Measurements from ENCODE around the gene ATG10.
A peak's percentile ranks its signal among the peaks of the same experiment; 100 is the strongest.
"Not testable (repeated sequence)": the region's sequence is repeated elsewhere in the genome, so short reads cannot be mapped to it uniquely, and the experiment has no call there.

Gene ATG10

GRCh38 chr5:81950996-81951395 lies 20.8 kb upstream of the ATG10 start:
- no peak for TF ChIP-seq Cebpa-rat (IDR thresholded peaks at IDR 0.05)
- Histone ChIP-seq H3K4me2 (no peak overlapping the region), H3K27ac (no peak overlapping the region), H3K9ac (no peak overlapping the region), H3K27me3 (no peaks in the 10 kb centered on the region), H3K36me3 (no peaks in the 10 kb centered on the region), H4K20me1 (no peaks in the 10 kb centered on the region), H3K4me3 (no peak overlapping the region), H3K4me1 (no peaks in the 10 kb centered on the region), H3K9me3 (no peaks in the 10 kb centered on the region)

- not testable (repeated sequence) for H4K20me1 ChIP-seq, H3K36me3 ChIP-seq, H3K27ac ChIP-seq, H3K4me1 ChIP-seq, H3K4me3 ChIP-seq, H3K9ac ChIP-seq, H3K4me2 ChIP-seq, H3K27me3 ChIP-seq, H3K9me3 ChIP-seq
These were observed 17.0 kb upstream of the ATG10 start for GRCh38 chr5:81954796-81955195.

- H3K4me3 ChIP-seq, H3K4me2 ChIP-seq, H3K27me3 ChIP-seq, H3K4me1 ChIP-seq, H3K27ac ChIP-seq, H3K9me3 ChIP-seq, H4K20me1 ChIP-seq, H3K9ac ChIP-seq, H3K36me3 ChIP-seq: not testable (repeated sequence)
These were observed 13.7 kb upstream of the ATG10 start for GRCh38 chr5:81958129-81958528.

GRCh38 chr5:81961651-81962440 lies 10.0 kb upstream of the ATG10 start:
- no peaks in the 10 kb centered on the region for H3K9me3 ChIP-seq
- H3K9ac ChIP-seq = no peak overlapping the region
- no peak for TF ChIP-seq Cebpa-rat (IDR thresholded peaks at IDR 0.05)
- H3K4me3 ChIP-seq = no peak overlapping the region
- no peaks in the 10 kb centered on the region for H4K20me1 ChIP-seq
- H3K4me2 ChIP-seq = no peak overlapping the region
- no peak overlapping the region for H3K27ac ChIP-seq
- H3K27me3 ChIP-seq = no peaks in the 10 kb centered on the region
- H3K4me1 ChIP-seq = no peaks in the 10 kb centered on the region
- H3K36me3 ChIP-seq = no peaks in the 10 kb centered on the region

GRCh38 chr5:81963544-81963943 lies 8.3 kb upstream of the ATG10 start:
- Histone ChIP-seq H3K4me2 (no peak overlapping the region), H3K9ac (no peak overlapping the region), H3K27me3 (no peaks in the 10 kb centered on the region), H4K20me1 (no peaks in the 10 kb centered on the region), H3K9me3 (no peaks in the 10 kb centered on the region), H3K36me3 (no peaks in the 10 kb centered on the region), H3K27ac (no peak overlapping the region), H3K4me1 (no peaks in the 10 kb centered on the region), H3K4me3 (no peak overlapping the region)
- TF ChIP-seq Cebpa-rat (IDR thresholded peaks at IDR 0.05) = no peak

- Histone ChIP-seq H3K4me1 (peaks cover 5% of the 10 kb centered on the region), H3K27ac (no peak overlapping the region), H3K9me3 (no peaks in the 10 kb centered on the region), H3K27me3 (no peaks in the 10 kb centered on the region), H3K4me3 (no peak overlapping the region), H4K20me1 (no peaks in the 10 kb centered on the region), H3K4me2 (no peak overlapping the region), H3K36me3 (no peaks in the 10 kb centered on the region), H3K9ac (no peak overlapping the region)
- TF ChIP-seq Cebpa-rat (IDR thresholded peaks at IDR 0.05) = no peak
These were observed 6.3 kb upstream of the ATG10 start for GRCh38 chr5:81965524-81965923.

- peaks cover 20% of the 10 kb centered on the region for H3K4me1 ChIP-seq
- H3K36me3 ChIP-seq = no peaks in the 10 kb centered on the region
- H3K4me2 ChIP-seq = no peak overlapping the region
- no peaks in the 10 kb centered on the region for H4K20me1 ChIP-seq
- H3K27me3 ChIP-seq = no peaks in the 10 kb centered on the region
- TF ChIP-seq Cebpa-rat (IDR thresholded peaks at IDR 0.05) = no peak
- H3K9me3 ChIP-seq = no peaks in the 10 kb centered on the region
- H3K27ac ChIP-seq = no peak overlapping the region
- H3K4me3 ChIP-seq = no peak overlapping the region
- H3K9ac ChIP-seq = no peak overlapping the region
These were observed 2.6 kb upstream of the ATG10 start for GRCh38 chr5:81969226-81969625.

- no peaks in the 10 kb centered on the region for H3K27me3 ChIP-seq
- H3K4me3 ChIP-seq = no peak overlapping the region
- no peaks in the 10 kb centered on the region for H3K36me3 ChIP-seq
- no peak overlapping the region for H3K9ac ChIP-seq
- H4K20me1 ChIP-seq = no peaks in the 10 kb centered on the region
- TF ChIP-seq Cebpa-rat (IDR thresholded peaks at IDR 0.05) = no peak
- no peak overlapping the region for H3K27ac ChIP-seq
- peaks cover 20% of the 10 kb centered on the region for H3K4me1 ChIP-seq
- H3K4me2 ChIP-seq = peak overlapping the region; percentile 80; the same call in 1 of the 2 replicates
- H3K9me3 ChIP-seq = no peaks in the 10 kb centered on the region
These were observed 1.9 kb upstream of the ATG10 start for GRCh38 chr5:81969912-81970311.

GRCh38 chr5:81971111-81971711 lies 612 bp upstream of the ATG10 start:
- peak overlapping the region; percentile 91 for H3K4me3 ChIP-seq
- H3K4me1 ChIP-seq = peaks cover 20% of the 10 kb centered on the region
- H3K9me3 ChIP-seq = no peaks in the 10 kb centered on the region
- H4K20me1 ChIP-seq = no peaks in the 10 kb centered on the region
- peak overlapping the region; percentile 99 for H3K9ac ChIP-seq
- H3K27ac ChIP-seq = peak overlapping the region; percentile 99
- H3K36me3 ChIP-seq = peaks cover 3% of the 10 kb centered on the region
- H3K4me2 ChIP-seq = peak overlapping the region; percentile 80
- no peaks in the 10 kb centered on the region for H3K27me3 ChIP-seq
- TF ChIP-seq Cebpa-rat (IDR thresholded peaks at IDR 0.05) = no peak

GRCh38 chr5:81972492-81972783 lies 615 bp downstream of the ATG10 start:
- Histone ChIP-seq H3K27me3 (no peaks in the 10 kb centered on the region), H3K9me3 (no peaks in the 10 kb centered on the region), H3K36me3 (peaks cover 15% of the 10 kb centered on the region), H3K4me1 (peaks cover 20% of the 10 kb centered on the region), H3K27ac (peak overlapping the region; percentile 99), H3K4me2 (peak overlapping the region; percentile 76), H3K4me3 (peak overlapping the region; percentile 91), H3K9ac (peak overlapping the region; percentile 99), H4K20me1 (no peaks in the 10 kb centered on the region)
- TF ChIP-seq Cebpa-rat (IDR thresholded peaks at IDR 0.05) = no peak
